Astrocyte (in vitro differentiated cells and primary cell): ENCODE results near the gene GPR142. TPM values are rescaled to one million over a fixed set of nuclear protein-coding genes. Genes with fewer than 3 reads are reported as not detected.

Experiments
- DNase-seq: peaks from one replicate; pipeline ENCODE4 v3.0.0-alpha.2; 2010; ENCODE audit warnings: low read depth
- FAIRE-seq: peaks from 2 replicates; lab custom pipeline; 2011; peaks lifted over from hg19 to GRCh38; lab: Jason Lieb, UNC
- H2AFZ ChIP-seq: 2 replicates; pipeline ENCODE4 v1.6.0; 2012; ENCODE audit warnings: low read depth, low read length, inconsistent platforms
- H3K27ac ChIP-seq: 2 replicates; pipeline ENCODE4 v1.5.1; 2011; ENCODE audit warnings: low read depth, low read length, inconsistent platforms
- H3K27me3 ChIP-seq: 2 replicates; pipeline ENCODE4 v1.6.0; 2011; ENCODE audit warnings: low read length, inconsistent platforms; ENCODE audit not compliant: insufficient read depth
- H3K36me3 ChIP-seq: 2 replicates; pipeline ENCODE4 v1.5.1; 2011; ENCODE audit warnings: low read length, inconsistent platforms; ENCODE audit not compliant: insufficient read depth
- H3K4me1 ChIP-seq: 2 replicates; pipeline ENCODE4 v1.5.1; 2011; ENCODE audit warnings: low read length, inconsistent platforms; ENCODE audit not compliant: insufficient read depth
- H3K4me2 ChIP-seq: 2 replicates; pipeline ENCODE4 v1.6.0; 2012; ENCODE audit warnings: low read length, inconsistent platforms
- H3K4me3 ChIP-seq: 2 replicates; pipeline ENCODE4 v1.5.1; 2011; ENCODE audit warnings: low read depth, mild to moderate bottlenecking, low read length, inconsistent platforms; ENCODE audit not compliant: insufficient read depth
- H3K79me2 ChIP-seq: 2 replicates; pipeline ENCODE4 v1.6.0; 2012; ENCODE audit warnings: mild to moderate bottlenecking, low read length, inconsistent platforms; ENCODE audit not compliant: insufficient read depth
- H3K9ac ChIP-seq: 2 replicates; pipeline ENCODE4 v1.6.0; 2012; ENCODE audit warnings: mild to moderate bottlenecking, low read length, inconsistent platforms
- H3K9me3 ChIP-seq: 2 replicates; pipeline ENCODE4 v1.5.1; 2012; ENCODE audit warnings: low read depth, mild to moderate bottlenecking, low read length, inconsistent platforms; ENCODE audit not compliant: insufficient read depth
- H4K20me1 ChIP-seq: 2 replicates; pipeline ENCODE4 v1.6.0; 2012; ENCODE audit warnings: low read length, inconsistent platforms; ENCODE audit not compliant: insufficient read depth
- H3K27ac Mint-ChIP-seq: one replicate; pipeline ENCODE4 v1.8.0; 2021; ENCODE audit warnings: mild to moderate bottlenecking, mixed read lengths; ENCODE audit not compliant: unreplicated experiment
- H3K27me3 Mint-ChIP-seq: one replicate; pipeline ENCODE4 v1.8.0; 2021; ENCODE audit warnings: low read depth, mixed read lengths; ENCODE audit not compliant: unreplicated experiment
- H3K36me3 Mint-ChIP-seq: one replicate; pipeline ENCODE4 v1.8.0; 2021; ENCODE audit warnings: low read depth, mixed read lengths; ENCODE audit not compliant: unreplicated experiment
- H3K4me1 Mint-ChIP-seq: one replicate; pipeline ENCODE4 v1.8.0; 2021; ENCODE audit warnings: low read depth, mixed read lengths; ENCODE audit not compliant: unreplicated experiment
- H3K4me3 Mint-ChIP-seq: one replicate; pipeline ENCODE4 v1.8.0; 2021; ENCODE audit warnings: mild to moderate bottlenecking, moderate library complexity, mixed read lengths; ENCODE audit not compliant: unreplicated experiment
- H3K9me3 Mint-ChIP-seq: one replicate; pipeline ENCODE4 v1.8.0; 2021; ENCODE audit warnings: mild to moderate bottlenecking, mixed read lengths; ENCODE audit not compliant: unreplicated experiment
- EZH2 ChIP-seq: IDR thresholded peaks from 2 replicates; pipeline ENCODE4 v1.6.1; 2012; ENCODE audit warnings: mild to moderate bottlenecking, low read length, inconsistent platforms; ENCODE audit not compliant: insufficient read depth
- total RNA-seq: library from RNA; stranded (reverse); gene quantifications from 2 replicates; pipeline ENCODE4 v1.2.1, GENCODE V29; 2021
- TF ChIP-seq, protein P1 (sequence below): IDR thresholded peaks from 2 replicates; pipeline ENCODE4 v1.5.1; 2011; ENCODE audit warnings: low read depth, mild to moderate bottlenecking, inconsistent platforms, low read length, moderate library complexity; ENCODE audit not compliant: insufficient read depth

Gene GPR142
- total RNA-seq, 1 donor from 2014 or later, result not detected

DNA sequence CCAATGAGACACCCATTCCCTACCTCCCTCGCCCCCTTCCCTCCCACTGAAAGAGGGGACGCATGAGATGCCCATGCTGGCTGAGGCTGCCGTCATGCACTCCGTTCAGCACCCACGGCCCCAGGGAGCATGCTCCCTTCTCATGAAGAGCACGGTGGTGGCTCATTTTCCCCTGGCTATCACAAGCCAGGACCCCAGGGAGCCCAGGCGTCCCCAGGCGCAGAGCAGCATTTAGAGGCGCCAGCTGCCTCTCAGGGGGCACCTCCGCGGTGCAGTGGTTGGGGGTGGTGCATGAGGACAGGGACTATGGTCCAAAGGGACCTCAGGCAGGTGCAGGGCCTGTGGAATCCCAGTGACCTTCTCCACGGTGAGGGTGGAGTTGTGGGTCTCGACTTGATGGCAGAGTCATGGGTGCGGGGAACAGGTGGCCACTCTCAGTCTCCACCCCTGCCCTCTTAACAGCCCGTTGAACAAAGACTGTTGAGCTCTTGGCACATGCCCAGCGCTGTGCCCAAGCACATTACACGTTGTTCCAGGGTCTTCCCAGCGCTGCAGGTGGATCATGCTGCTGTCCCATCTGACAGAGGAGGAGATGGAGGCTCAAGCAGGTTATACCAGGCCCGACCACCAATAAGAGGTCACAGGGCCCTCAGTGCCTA lies 27.6 kb upstream of the GPR142 start:
- H2AFZ ChIP-seq, result no peak overlapping the region
- no peak for FAIRE-seq
- no peaks in the 10 kb centered on the region for H3K4me1 ChIP-seq
- no peaks in the 10 kb centered on the region for H3K27me3 ChIP-seq
- no peaks in the 10 kb centered on the region for H3K36me3 ChIP-seq
- Mint-ChIP-seq H3K36me3 (no peaks in the 10 kb centered on the region), H3K4me1 (no peaks in the 10 kb centered on the region), H3K27me3 (peaks cover 34% of the 10 kb centered on the region), H3K27ac (no peak overlapping the region), H3K9me3 (no peaks in the 10 kb centered on the region), H3K4me3 (no peak overlapping the region)
- no peak overlapping the region for H3K27ac ChIP-seq
- DNase-seq, result no peak
- TF ChIP-seq, protein P1, sequence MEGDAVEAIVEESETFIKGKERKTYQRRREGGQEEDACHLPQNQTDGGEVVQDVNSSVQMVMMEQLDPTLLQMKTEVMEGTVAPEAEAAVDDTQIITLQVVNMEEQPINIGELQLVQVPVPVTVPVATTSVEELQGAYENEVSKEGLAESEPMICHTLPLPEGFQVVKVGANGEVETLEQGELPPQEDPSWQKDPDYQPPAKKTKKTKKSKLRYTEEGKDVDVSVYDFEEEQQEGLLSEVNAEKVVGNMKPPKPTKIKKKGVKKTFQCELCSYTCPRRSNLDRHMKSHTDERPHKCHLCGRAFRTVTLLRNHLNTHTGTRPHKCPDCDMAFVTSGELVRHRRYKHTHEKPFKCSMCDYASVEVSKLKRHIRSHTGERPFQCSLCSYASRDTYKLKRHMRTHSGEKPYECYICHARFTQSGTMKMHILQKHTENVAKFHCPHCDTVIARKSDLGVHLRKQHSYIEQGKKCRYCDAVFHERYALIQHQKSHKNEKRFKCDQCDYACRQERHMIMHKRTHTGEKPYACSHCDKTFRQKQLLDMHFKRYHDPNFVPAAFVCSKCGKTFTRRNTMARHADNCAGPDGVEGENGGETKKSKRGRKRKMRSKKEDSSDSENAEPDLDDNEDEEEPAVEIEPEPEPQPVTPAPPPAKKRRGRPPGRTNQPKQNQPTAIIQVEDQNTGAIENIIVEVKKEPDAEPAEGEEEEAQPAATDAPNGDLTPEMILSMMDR, result no peak
- TF ChIP-seq EZH2, result no peak
- H4K20me1 ChIP-seq, result no peaks in the 10 kb centered on the region
- no peak overlapping the region for H3K9ac ChIP-seq
- no peaks in the 10 kb centered on the region for H3K79me2 ChIP-seq
- no peak overlapping the region for H3K4me3 ChIP-seq
- H3K9me3 ChIP-seq, result no peaks in the 10 kb centered on the region
- H3K4me2 ChIP-seq, result no peak overlapping the region

DNA sequence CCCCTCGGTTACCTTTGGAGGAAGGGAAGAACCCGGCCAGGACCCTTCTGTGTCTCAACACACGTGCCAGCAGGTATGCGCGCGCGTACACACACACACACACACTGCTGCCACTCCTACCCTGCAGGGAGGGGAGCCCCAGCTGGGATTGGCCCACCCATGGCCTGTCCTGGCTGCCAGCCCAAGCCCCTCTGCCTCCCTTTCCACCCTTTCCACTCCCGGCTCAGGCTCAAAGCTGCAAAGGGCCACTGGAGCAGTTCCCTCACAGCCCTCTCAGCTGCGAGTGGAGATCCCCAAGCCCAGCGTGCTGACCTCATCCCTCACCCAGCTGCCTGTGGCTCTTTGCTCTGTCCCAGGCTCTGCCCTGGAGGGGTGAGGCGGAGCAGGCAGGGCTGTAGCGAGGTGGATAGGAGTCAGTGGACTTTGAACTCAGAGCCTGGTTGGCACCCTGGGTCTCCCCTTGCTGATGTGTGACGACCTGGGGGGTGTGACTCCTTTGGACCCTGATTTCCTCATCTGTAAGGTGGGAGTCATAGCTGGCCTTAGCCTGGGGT lies 26.8 kb upstream of the GPR142 start:
- DNase-seq (no peak), FAIRE-seq (no peak)
- H3K79me2 ChIP-seq, result no peaks in the 10 kb centered on the region
- H3K27me3 Mint-ChIP-seq, result peaks cover 37% of the 10 kb centered on the region
- H3K27ac Mint-ChIP-seq, result no peak overlapping the region
- H2AFZ ChIP-seq, result no peak overlapping the region
- H3K4me1 ChIP-seq, result peaks cover 3% of the 10 kb centered on the region
- H3K9ac ChIP-seq, result no peak overlapping the region
- H3K9me3 ChIP-seq, result no peaks in the 10 kb centered on the region
- no peak overlapping the region for H3K4me3 ChIP-seq
- no peaks in the 10 kb centered on the region for H3K9me3 Mint-ChIP-seq
- H3K4me3 Mint-ChIP-seq, result no peak overlapping the region
- TF ChIP-seq, protein P1, result no peak
- TF ChIP-seq EZH2, result no peak
- H4K20me1 ChIP-seq, result no peaks in the 10 kb centered on the region
- no peaks in the 10 kb centered on the region for H3K27me3 ChIP-seq
- no peaks in the 10 kb centered on the region for H3K36me3 ChIP-seq
- H3K4me1 Mint-ChIP-seq, result peaks cover 4% of the 10 kb centered on the region
- H3K27ac ChIP-seq, result no peak overlapping the region
- H3K36me3 Mint-ChIP-seq, result no peaks in the 10 kb centered on the region
- no peak overlapping the region for H3K4me2 ChIP-seq

DNA sequence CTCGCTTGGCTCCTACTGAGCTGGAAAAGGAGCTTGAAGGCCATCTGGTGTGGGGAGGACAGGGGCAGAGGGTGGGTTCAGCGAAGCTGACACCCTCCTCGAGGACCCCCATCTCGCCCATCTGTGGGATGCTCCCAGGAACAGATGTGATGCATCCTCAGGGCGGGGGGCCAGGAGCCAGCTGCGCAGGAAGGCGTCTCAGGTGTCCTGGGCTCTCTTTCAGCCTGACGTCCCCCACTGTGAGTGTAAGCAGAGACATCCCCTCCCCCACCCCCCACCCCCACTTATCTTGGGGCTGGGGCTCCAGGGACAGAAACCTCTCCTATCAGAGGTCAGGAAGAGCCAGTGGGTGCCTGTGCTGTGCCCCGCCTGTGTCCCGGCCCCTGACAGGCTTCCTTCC lies 25.1 kb upstream of the GPR142 start:
- Histone ChIP-seq H2AFZ (no peak overlapping the region), H3K4me2 (no peak overlapping the region), H3K4me3 (no peak overlapping the region), H3K9ac (no peak overlapping the region), H4K20me1 (no peaks in the 10 kb centered on the region), H3K79me2 (no peaks in the 10 kb centered on the region), H3K36me3 (no peaks in the 10 kb centered on the region), H3K27me3 (no peaks in the 10 kb centered on the region), H3K9me3 (no peaks in the 10 kb centered on the region), H3K27ac (no peak overlapping the region), H3K4me1 (peaks cover 4% of the 10 kb centered on the region)
- H3K36me3 Mint-ChIP-seq, result no peaks in the 10 kb centered on the region
- no peaks in the 10 kb centered on the region for H3K9me3 Mint-ChIP-seq
- DNase-seq, result no peak
- no peak for FAIRE-seq
- TF ChIP-seq, protein P1, result no peak
- no peak for TF ChIP-seq EZH2
- H3K27me3 Mint-ChIP-seq, result peaks cover 35% of the 10 kb centered on the region
- H3K27ac Mint-ChIP-seq, result no peak overlapping the region
- H3K4me1 Mint-ChIP-seq, result peaks cover 6% of the 10 kb centered on the region
- H3K4me3 Mint-ChIP-seq, result no peak overlapping the region
